HEK293T (cell line): ENCODE results near the gene HSPA2.
A peak's percentile ranks its signal among the peaks of the same experiment; 100 is the strongest.

Experiments
- CTCF ChIA-PET: fragments of 350-600 bp; formaldehyde crosslinking; extraction: SDS; loops from one replicate; lab custom pipeline; 2021; ENCODE audit warnings: antibody characterized with exemption, inconsistent platforms; lab: Yijun Ruan, JAX
- POLR2A ChIA-PET: fragments of 350-600 bp; formaldehyde crosslinking; extraction: SDS; loops from one replicate; lab custom pipeline; 2020; ENCODE audit warnings: antibody characterized with exemption, inconsistent platforms; lab: Yijun Ruan, JAX
- DNase-seq: peaks from one replicate; pipeline ENCODE4 v3.0.0; 2012; ENCODE audit warnings: mixed read lengths; ENCODE audit errors: extremely low spot score
- ARNT ChIP-seq: fragments of 450-650 bp; IDR thresholded peaks from 2 replicates; pipeline ENCODE4 v1.6.1; 2017; ENCODE audit warnings: mild to moderate bottlenecking
- BHLHE40 ChIP-seq: fragments of 450-650 bp; IDR thresholded peaks from 2 replicates; pipeline ENCODE4 v1.6.1; 2016; ENCODE audit warnings: mild to moderate bottlenecking, moderate library complexity, borderline replicate concordance
- CTBP1 ChIP-seq: fragments of 450-650 bp; IDR thresholded peaks from 2 replicates; pipeline ENCODE4 v1.6.1; 2016; ENCODE audit warnings: borderline replicate concordance
- ELF4 ChIP-seq: fragments of 450-650 bp; IDR thresholded peaks from 2 replicates; pipeline ENCODE4 v1.6.1; 2017; ENCODE audit warnings: antibody characterized with exemption
- FOXA1 ChIP-seq: fragments of 450-650 bp; IDR thresholded peaks from 2 replicates; pipeline ENCODE4 v1.6.1; 2016; ENCODE audit warnings: mild to moderate bottlenecking
- FOXK2 ChIP-seq: fragments of 450-650 bp; IDR thresholded peaks from 2 replicates; pipeline ENCODE4 v1.6.1; 2016; ENCODE audit warnings: mild to moderate bottlenecking
- FOXM1 ChIP-seq: fragments of 450-650 bp; IDR thresholded peaks from 2 replicates; pipeline ENCODE4 v1.6.1; 2017; ENCODE audit warnings: mild to moderate bottlenecking, borderline replicate concordance
- HDGF ChIP-seq: fragments of 450-650 bp; IDR thresholded peaks from 2 replicates; pipeline ENCODE4 v1.6.1; 2017; ENCODE audit warnings: antibody characterized with exemption, borderline replicate concordance
- L3MBTL2 ChIP-seq: fragments of 450-650 bp; conservative IDR thresholded peaks from 2 replicates; pipeline ENCODE4 v1.6.1; 2016; ENCODE audit warnings: mild to moderate bottlenecking
- LEF1 ChIP-seq: fragments of 450-650 bp; IDR thresholded peaks from 2 replicates; pipeline ENCODE4 v1.6.1; 2017; ENCODE audit warnings: mild to moderate bottlenecking, borderline replicate concordance
- NFRKB ChIP-seq: fragments of 450-650 bp; IDR thresholded peaks from 2 replicates; pipeline ENCODE4 v1.6.1; 2016; ENCODE audit warnings: mild to moderate bottlenecking, moderate library complexity
- PKNOX1 ChIP-seq: fragments of 450-650 bp; IDR thresholded peaks from 2 replicates; pipeline ENCODE4 v1.6.1; 2016
- SP1 ChIP-seq: fragments of 450-650 bp; IDR thresholded peaks from 2 replicates; pipeline ENCODE4 v1.6.1; 2017
- SUZ12 ChIP-seq: fragments of 450-650 bp; IDR thresholded peaks from 2 replicates; pipeline ENCODE4 v1.6.1; 2016; ENCODE audit warnings: mild to moderate bottlenecking
- TARDBP ChIP-seq: fragments of 450-650 bp; IDR thresholded peaks from 2 replicates; pipeline ENCODE4 v1.6.1; 2016
- ZNF384 ChIP-seq: fragments of 450-650 bp; IDR thresholded peaks from 2 replicates; pipeline ENCODE4 v1.6.1; 2016

Gene HSPA2

GRCh38 chr14:64540208-64541202, at the start of gene HSPA2:
TSS of gene HSPA2 (plus strand) at chr14:64540741. CDS start at chr14:64540850, 109 bp downstream.
- ChIA-PET CTCF (interaction anchor here (0.9 to 1.3 kb wide), 2 partner anchors 29 to 203 kb away, joined by 3 to 4 read pairs; no protein-coding TSS in a partner anchor), POLR2A (interaction anchor here (0.6 to 1.5 kb wide), 17 partner anchors 10 to 164 kb away, joined by 3 to 8 read pairs (median 4); partner anchors contain the start of genes MTHFD1, PLEKHG3, PPP1R36 and ZBTB1)
- DNase-seq, result peak; percentile 90
- TF ChIP-seq PKNOX1 (peak; percentile 99), FOXM1 (no peak)

- ChIA-PET POLR2A (interaction anchor here (1.0 kb wide), 1 partner anchor 11 kb away, joined by 10 read pairs; no protein-coding TSS in a partner anchor), CTCF (no interaction called here)
- no peak for TF ChIP-seq ARNT
- TF ChIP-seq ZNF384, result no peak
- TF ChIP-seq TARDBP, result no peak
- no peak for TF ChIP-seq HDGF
- TF ChIP-seq BHLHE40, result no peak
- no peak for TF ChIP-seq LEF1
- no peak for TF ChIP-seq PKNOX1
- TF ChIP-seq NFRKB, result no peak
- TF ChIP-seq L3MBTL2, result no peak
- no peak for TF ChIP-seq FOXK2
- TF ChIP-seq FOXA1, result no peak
- no peak for TF ChIP-seq CTBP1
- DNase-seq, result no peak
These were observed 48.9 kb upstream of the HSPA2 start for GRCh38 chr14:64491637-64492036.

- no peak for DNase-seq
- TF ChIP-seq FOXA1 (no peak), TARDBP (no peak), L3MBTL2 (no peak), ARNT (no peak), CTBP1 (no peak), BHLHE40 (no peak), FOXK2 (no peak), NFRKB (no peak), LEF1 (no peak), HDGF (no peak), ELF4 (no peak), SUZ12 (no peak), PKNOX1 (no peak), FOXM1 (no peak), ZNF384 (no peak), SP1 (no peak)
- CTCF ChIA-PET, result interaction anchor here (1.0 kb wide), 1 partner anchor 11 kb away, joined by 4 read pairs; no protein-coding TSS in a partner anchor
- POLR2A ChIA-PET, result interaction anchor here (0.6 to 1.5 kb wide), 2 partner anchors 9 to 11 kb away, joined by 3 read pairs; partner anchors contain the start of gene ZBTB1
These were observed 47.1 kb upstream of the HSPA2 start for GRCh38 chr14:64493455-64493854.

- POLR2A ChIA-PET, result interaction anchor here (1.4 kb wide), 2 partner anchors 9 to 10 kb away, joined by 3 to 7 read pairs; partner anchors contain the start of gene ZBTB1
- no peak for TF ChIP-seq SP1
- no peak for TF ChIP-seq BHLHE40
- TF ChIP-seq FOXM1, result no peak
- TF ChIP-seq CTBP1, result no peak
- TF ChIP-seq NFRKB, result no peak
- no peak for TF ChIP-seq LEF1
- no peak for DNase-seq
- CTCF ChIA-PET, result no interaction called here
These were observed 45.3 kb upstream of the HSPA2 start for GRCh38 chr14:64495252-64495651.

- CTCF ChIA-PET, result interaction anchor here (0.6 to 0.8 kb wide), 2 partner anchors 14 to 18 kb away, joined by 3 read pairs; no protein-coding TSS in a partner anchor
- no peak for TF ChIP-seq CTBP1
- TF ChIP-seq SUZ12, result no peak
- no peak for TF ChIP-seq PKNOX1
- no peak for TF ChIP-seq ARNT
- TF ChIP-seq FOXA1, result no peak
- TF ChIP-seq HDGF, result no peak
- TF ChIP-seq FOXM1, result no peak
- TF ChIP-seq ZNF384, result no peak
- no peak for TF ChIP-seq BHLHE40
- no peak for TF ChIP-seq ELF4
- TF ChIP-seq FOXK2, result no peak
- TF ChIP-seq TARDBP, result no peak
- no peak for TF ChIP-seq L3MBTL2
- TF ChIP-seq LEF1, result no peak
- TF ChIP-seq NFRKB, result no peak
- TF ChIP-seq SP1, result no peak
- DNase-seq, result no peak
- POLR2A ChIA-PET, result interaction anchor here (1.2 kb wide), 1 partner anchor 855 kb away, joined by 3 read pairs; the partner anchor contains the start of gene WDR89
These were observed 43.8 kb upstream of the HSPA2 start for GRCh38 chr14:64496764-64497163.
